HL-60 (cell line): ENCODE measurements around the gene LRFN2.

Source experiments
- DNase-seq, 2 experiments: peaks; one replicate each; pipeline ENCODE4 v3.0.0-alpha.2; 2010 to 2020; ENCODE audit warnings: low read depth in 1 of 2, low spot score in 1 of 2
- H3K27ac ChIP-seq: fragments of 250-450 bp; sonication (Bioruptor Pico); replicated peaks from 2 replicates; pipeline ENCODE4 v1.5.1; 2020; ENCODE audit warnings: mild to moderate bottlenecking, moderate library complexity
- H3K27me3 ChIP-seq: fragments of 250-450 bp; sonication (Bioruptor Pico); 2 replicates; pipeline ENCODE4 v1.5.1; 2021; ENCODE audit warnings: mild to moderate bottlenecking, moderate library complexity; ENCODE audit not compliant: insufficient read depth, poor library complexity, severe bottlenecking
- H3K4me3 ChIP-seq: replicated peaks from 2 replicates; pipeline ENCODE4 v1.5.1; 2011; ENCODE audit warnings: mild to moderate bottlenecking, control low read depth, low read length; ENCODE audit not compliant: insufficient read depth
- GABPA ChIP-seq: IDR thresholded peaks from 2 replicates; pipeline ENCODE4 v1.6.1; 2012; ENCODE audit warnings: low read depth
- POLR2AphosphoS5 ChIP-seq: IDR thresholded peaks from 2 replicates; pipeline ENCODE4 v1.6.1; 2012; ENCODE audit warnings: low read depth
- SPI1 ChIP-seq: IDR thresholded peaks from 2 replicates; pipeline ENCODE4 v1.6.1; 2012; ENCODE audit warnings: low read depth, mild to moderate bottlenecking, borderline replicate concordance
- TF ChIP-seq, protein P1 (sequence below): IDR thresholded peaks from one replicate; pipeline ENCODE4 v1.5.1; 2011; ENCODE audit warnings: low read length, control low read depth, inconsistent platforms; ENCODE audit not compliant: insufficient read depth
- TF ChIP-seq, protein P2 (sequence below): IDR thresholded peaks from 2 replicates; pipeline ENCODE4 v1.6.1; 2012; ENCODE audit warnings: low read depth; ENCODE audit not compliant: insufficient replicate concordance

The LRFN2 gene

DNA sequence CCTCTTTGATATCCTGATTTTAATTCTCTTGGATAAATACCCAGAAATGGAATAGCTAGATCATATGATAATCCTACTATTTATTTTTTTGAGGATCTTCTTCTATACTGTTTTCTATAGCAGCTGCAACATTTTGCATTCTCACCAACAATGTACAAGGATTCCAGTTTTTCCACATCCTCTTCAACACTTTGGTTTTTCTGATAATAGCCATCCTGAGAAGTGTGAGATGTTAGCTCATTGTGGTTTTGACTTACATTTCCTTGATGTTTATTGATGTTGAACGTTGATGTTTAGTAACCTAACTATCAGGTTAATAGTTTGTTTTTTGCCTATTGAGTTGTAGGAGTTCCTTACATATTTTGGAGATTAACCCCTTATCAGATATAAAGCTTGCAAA, 217.3 kb downstream of the LRFN2 start:
- no peak for DNase-seq
- no peak for TF ChIP-seq GABPA
- TF ChIP-seq, protein P1, sequence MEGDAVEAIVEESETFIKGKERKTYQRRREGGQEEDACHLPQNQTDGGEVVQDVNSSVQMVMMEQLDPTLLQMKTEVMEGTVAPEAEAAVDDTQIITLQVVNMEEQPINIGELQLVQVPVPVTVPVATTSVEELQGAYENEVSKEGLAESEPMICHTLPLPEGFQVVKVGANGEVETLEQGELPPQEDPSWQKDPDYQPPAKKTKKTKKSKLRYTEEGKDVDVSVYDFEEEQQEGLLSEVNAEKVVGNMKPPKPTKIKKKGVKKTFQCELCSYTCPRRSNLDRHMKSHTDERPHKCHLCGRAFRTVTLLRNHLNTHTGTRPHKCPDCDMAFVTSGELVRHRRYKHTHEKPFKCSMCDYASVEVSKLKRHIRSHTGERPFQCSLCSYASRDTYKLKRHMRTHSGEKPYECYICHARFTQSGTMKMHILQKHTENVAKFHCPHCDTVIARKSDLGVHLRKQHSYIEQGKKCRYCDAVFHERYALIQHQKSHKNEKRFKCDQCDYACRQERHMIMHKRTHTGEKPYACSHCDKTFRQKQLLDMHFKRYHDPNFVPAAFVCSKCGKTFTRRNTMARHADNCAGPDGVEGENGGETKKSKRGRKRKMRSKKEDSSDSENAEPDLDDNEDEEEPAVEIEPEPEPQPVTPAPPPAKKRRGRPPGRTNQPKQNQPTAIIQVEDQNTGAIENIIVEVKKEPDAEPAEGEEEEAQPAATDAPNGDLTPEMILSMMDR = no peak
- TF ChIP-seq, protein P2, sequence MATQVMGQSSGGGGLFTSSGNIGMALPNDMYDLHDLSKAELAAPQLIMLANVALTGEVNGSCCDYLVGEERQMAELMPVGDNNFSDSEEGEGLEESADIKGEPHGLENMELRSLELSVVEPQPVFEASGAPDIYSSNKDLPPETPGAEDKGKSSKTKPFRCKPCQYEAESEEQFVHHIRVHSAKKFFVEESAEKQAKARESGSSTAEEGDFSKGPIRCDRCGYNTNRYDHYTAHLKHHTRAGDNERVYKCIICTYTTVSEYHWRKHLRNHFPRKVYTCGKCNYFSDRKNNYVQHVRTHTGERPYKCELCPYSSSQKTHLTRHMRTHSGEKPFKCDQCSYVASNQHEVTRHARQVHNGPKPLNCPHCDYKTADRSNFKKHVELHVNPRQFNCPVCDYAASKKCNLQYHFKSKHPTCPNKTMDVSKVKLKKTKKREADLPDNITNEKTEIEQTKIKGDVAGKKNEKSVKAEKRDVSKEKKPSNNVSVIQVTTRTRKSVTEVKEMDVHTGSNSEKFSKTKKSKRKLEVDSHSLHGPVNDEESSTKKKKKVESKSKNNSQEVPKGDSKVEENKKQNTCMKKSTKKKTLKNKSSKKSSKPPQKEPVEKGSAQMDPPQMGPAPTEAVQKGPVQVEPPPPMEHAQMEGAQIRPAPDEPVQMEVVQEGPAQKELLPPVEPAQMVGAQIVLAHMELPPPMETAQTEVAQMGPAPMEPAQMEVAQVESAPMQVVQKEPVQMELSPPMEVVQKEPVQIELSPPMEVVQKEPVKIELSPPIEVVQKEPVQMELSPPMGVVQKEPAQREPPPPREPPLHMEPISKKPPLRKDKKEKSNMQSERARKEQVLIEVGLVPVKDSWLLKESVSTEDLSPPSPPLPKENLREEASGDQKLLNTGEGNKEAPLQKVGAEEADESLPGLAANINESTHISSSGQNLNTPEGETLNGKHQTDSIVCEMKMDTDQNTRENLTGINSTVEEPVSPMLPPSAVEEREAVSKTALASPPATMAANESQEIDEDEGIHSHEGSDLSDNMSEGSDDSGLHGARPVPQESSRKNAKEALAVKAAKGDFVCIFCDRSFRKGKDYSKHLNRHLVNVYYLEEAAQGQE = no peak
- TF ChIP-seq SPI1 = no peak
- no peak for TF ChIP-seq POLR2AphosphoS5
- Histone ChIP-seq H3K27ac (no peak overlapping the region), H3K27me3 (no peaks in the 10 kb centered on the region), H3K4me3 (no peak overlapping the region)

DNA sequence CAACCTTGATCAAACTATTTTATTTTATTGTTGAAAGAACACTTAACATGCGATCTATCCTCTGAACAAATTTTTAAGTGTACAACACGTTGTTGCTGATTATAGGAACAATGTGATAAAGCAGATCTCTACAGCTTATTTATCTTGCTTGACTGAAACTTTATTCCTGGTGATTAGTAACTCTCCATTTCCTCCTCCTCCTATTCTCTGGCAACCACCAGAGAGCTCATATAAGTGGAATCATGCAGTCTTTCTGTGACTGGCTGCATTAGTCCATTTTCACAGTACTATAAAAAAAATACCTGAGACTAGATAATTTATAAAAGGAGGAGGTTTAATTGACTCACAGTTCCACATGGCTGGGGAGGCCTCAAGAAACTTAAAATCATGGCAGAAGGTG, 218.1 kb downstream of the LRFN2 start:
- TF ChIP-seq GABPA = no peak
- no peak for DNase-seq
- no peak overlapping the region for H3K27ac ChIP-seq

DNA sequence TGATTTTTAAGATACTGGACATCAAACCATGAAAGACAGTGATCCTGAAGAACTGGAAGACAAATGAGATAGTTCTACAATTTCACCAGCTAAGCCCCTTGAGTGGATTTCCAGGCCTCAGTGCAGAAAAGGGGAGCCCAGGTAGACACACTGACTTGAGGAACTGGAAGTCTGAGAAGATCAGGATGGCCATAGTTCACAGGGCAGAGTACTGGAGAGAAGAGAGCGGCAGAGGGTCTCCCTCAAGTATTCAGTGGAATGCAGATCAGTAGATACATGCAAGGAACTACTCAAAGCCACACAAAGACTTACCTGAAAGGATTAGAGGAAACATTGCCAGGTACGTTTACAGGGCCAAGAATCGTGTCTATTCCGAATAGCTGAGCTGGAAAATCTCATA, 224.3 kb downstream of the LRFN2 start:
- TF ChIP-seq, protein P1 = no peak
- TF ChIP-seq SPI1 = no peak
- TF ChIP-seq, protein P2 = no peak
- TF ChIP-seq POLR2AphosphoS5 = no peak
- no peak for TF ChIP-seq GABPA
- H3K27ac ChIP-seq = no peak overlapping the region

More for the DNA sequence above, 218.1 kb downstream of the LRFN2 start:
- Histone ChIP-seq H3K4me3 (no peak overlapping the region), H3K27me3 (peaks cover under 1% of the 10 kb centered on the region)

DNA sequence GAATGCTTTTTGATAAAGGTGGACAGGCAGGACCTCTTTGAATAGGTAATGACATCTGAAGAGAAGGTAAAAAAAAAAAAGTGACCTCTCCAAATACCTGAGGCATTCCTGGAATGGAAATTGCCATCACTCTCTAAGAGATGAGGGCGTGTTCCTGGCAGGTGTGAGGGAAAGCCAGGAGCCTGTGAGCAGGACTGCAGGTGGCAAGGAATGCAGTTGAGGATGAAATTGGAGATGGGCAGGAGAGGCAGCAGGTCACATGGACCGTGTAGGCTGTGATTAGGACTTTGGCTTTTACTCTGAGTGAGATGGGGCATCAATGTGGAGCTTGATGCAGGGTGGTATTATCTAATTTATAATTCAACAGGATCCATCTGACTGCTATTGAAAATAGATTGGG, 227.4 kb downstream of the LRFN2 start:
- no peak for DNase-seq
- no peak overlapping the region for H3K27ac ChIP-seq
- peaks cover 6% of the 10 kb centered on the region for H3K27me3 ChIP-seq
- H3K4me3 ChIP-seq = no peak overlapping the region
- TF ChIP-seq SPI1 = no peak
- TF ChIP-seq POLR2AphosphoS5 = no peak
- TF ChIP-seq, protein P1 = no peak
- no peak for TF ChIP-seq GABPA
- TF ChIP-seq, protein P2 = no peak

More for the DNA sequence above, 224.3 kb downstream of the LRFN2 start:
- H3K4me3 ChIP-seq = no peak overlapping the region
- peaks cover 6% of the 10 kb centered on the region for H3K27me3 ChIP-seq
- DNase-seq = no peak
